Measurements from ENCODE around the gene DAD1. TPM values are rescaled to one million over a fixed set of nuclear protein-coding genes. Genes with fewer than 3 reads are reported as not detected.
"Not testable (repeated sequence)": the region's sequence is repeated elsewhere in the genome, so short reads cannot be mapped to it uniquely, and the experiment has no call there.

Gene DAD1
- total RNA-seq: 100 to 1,000 TPM in 3 of 5 experiments, 10 to 100 TPM in 2; 68.8 to 157 (median 117) TPM
- polyA plus RNA-seq: 100 to 1,000 TPM; 766 to 777 TPM
- total RNA-seq: 29.2 reads per million, percentile 59 among the genes with 10 or more reads in this experiment

DNA sequence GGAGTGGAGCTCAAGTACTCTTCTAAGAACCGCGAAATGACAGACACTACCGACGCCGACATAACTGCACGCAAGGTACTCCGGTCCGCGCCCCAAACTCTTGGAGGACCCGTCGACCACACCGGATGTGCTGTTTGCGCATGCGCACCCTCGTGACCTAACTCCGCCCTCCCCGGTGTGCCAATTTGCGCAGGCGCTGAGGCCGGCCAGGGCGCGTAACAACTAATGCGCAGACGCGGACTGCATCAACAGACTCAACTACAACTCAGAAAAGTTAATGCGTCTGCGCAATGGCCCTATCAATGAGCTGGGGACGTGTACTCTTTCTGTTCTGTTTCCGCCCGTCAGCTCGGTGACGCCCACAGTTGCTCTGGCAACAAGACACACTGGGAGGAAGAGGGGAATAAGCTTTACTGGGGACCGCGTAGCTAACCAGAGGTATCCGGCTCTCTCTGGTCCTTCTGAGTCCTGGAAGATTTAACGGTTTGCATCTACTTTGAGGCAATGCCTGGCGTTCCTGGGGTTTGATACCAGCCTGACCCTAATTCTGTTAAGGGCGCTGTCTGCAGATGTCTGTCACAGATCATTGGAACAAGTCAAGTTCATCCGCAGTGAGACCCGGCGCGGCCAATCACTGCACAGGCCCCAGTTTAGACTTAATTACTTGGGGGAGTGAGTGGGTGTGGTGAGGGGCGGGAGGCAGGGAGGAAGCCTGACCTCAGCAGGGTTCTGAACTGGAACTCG is at the start of gene DAD1:
Gene DAD1, minus strand, starts transcription at position 129 of the 744 bp plus-strand sequence. Its CDS starts 67 bp downstream, at position 62.
- DNase-seq: peak; percentile 100
- CTCF ChIA-PET: interaction anchor here (0.6 to 4.7 kb wide), 15 partner anchors 10 to 740 kb away, joined by 3 to 52 read pairs (median 4); partner anchors contain the start of gene OXA1L
- POLR2A ChIA-PET: interaction anchor here (0.6 to 6.6 kb wide), 21 partner anchors 8 to 728 kb away, joined by 3 to 82 read pairs (median 6); partner anchors contain the start of genes ABHD4, MRPL52, OXA1L and RBM23
- peak; percentile 94 for ATAC-seq
- peaks cover 0 to 8% (median 0%) of the 10 kb centered on the region in 11 donors for H3K9me3 Mint-ChIP-seq
- no peaks in the 10 kb centered on the region for H3K36me3 ChIP-seq (ENCODE audit: control insufficient read depth in 2 of 3, insufficient read depth in 3 of 3, low read length in 3 of 3)
- peaks cover 0 to 19% (median 12%) of the 10 kb centered on the region in 5 donors for H3K36me3 Mint-ChIP-seq
- H3K27me3 ChIP-seq (ENCODE audit: control insufficient read depth in 2 of 2, insufficient read depth in 2 of 2, low read length in 2 of 2): no peaks in the 10 kb centered on the region
- intact Hi-C loops (cut with micrococcal nuclease): loop anchor here (1.0 to 10.0 kb wide), 23 partner anchors 9 to 1504 kb away; partner anchors contain the start of genes LRP10 (in 2 of the 2), MRPL52 (in 2 of the 2), OXA1L (in 2 of the 2) and PPP1R3E (in 2 of the 2)
- H3K4me1 ChIP-seq (ENCODE audit: control insufficient read depth in 2 of 2, insufficient read depth in 2 of 2, low read length in 2 of 2): peaks cover 30 to 38% of the 10 kb centered on the region in 2 donors
- peak within 1 kb of the TSS; percentile 81 for H3K4me3 ChIP-seq (ENCODE audit: low read length)
- H3K27ac Mint-ChIP-seq: peak within 1 kb of the TSS; percentile 90 to 100 (median 99)
- H3K27me3 Mint-ChIP-seq: peaks cover 0 to 17% (median 0%) of the 10 kb centered on the region in 5 donors
- H3K9me3 ChIP-seq (ENCODE audit: control insufficient read depth in 2 of 3, low read length in 3 of 3): no peaks in the 10 kb centered on the region
- peak within 1 kb of the TSS; percentile 96 for H3K27ac ChIP-seq (ENCODE audit: low read depth, low read length)
- peak within 1 kb of the TSS; percentile 83 to 99 (median 96) for H3K4me3 Mint-ChIP-seq
- peaks cover 34 to 62% (median 53%) of the 10 kb centered on the region in 7 donors for H3K4me1 Mint-ChIP-seq

DNA sequence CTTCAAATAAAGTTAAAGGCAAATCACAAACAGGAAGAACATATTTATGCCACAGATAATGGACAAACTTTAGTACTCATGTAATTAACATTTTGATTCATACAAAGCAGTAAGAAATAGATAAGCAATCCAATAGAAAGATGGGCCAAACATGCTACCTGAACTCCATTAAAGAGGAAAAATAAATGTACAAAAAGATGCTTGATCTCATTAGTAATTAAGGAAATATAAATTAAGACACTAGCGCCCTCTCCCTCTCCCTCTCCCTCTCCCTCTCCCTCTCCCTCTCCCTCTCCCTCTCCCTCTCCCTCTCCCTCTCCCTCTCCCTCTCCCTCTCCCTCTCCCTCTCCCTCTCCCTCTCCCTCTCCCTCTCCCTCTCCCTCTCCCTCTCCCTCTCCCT is 47.0 kb upstream of the DAD1 start:
- CTCF ChIA-PET: interaction anchor here (0.9 kb wide), 1 partner anchor 8 kb away, joined by 5 read pairs; the partner anchor contains the start of gene OR6J1
- H3K9me3 ChIP-seq (ENCODE audit: control insufficient read depth in 2 of 3, low read length in 3 of 3); H3K36me3 ChIP-seq (ENCODE audit: control insufficient read depth in 2 of 3, insufficient read depth in 3 of 3, low read length in 3 of 3); H3K36me3 Mint-ChIP-seq; H3K27me3 ChIP-seq (ENCODE audit: control insufficient read depth in 2 of 2, insufficient read depth in 2 of 2, low read length in 2 of 2); intact Hi-C loops (cut with micrococcal nuclease); H3K4me3 ChIP-seq (ENCODE audit: low read length); ATAC-seq; H3K4me1 ChIP-seq (ENCODE audit: control insufficient read depth in 2 of 2, insufficient read depth in 2 of 2, low read length in 2 of 2); DNase-seq; H3K4me3 Mint-ChIP-seq; H3K27ac ChIP-seq (ENCODE audit: low read depth, low read length); H3K27ac Mint-ChIP-seq; H3K4me1 Mint-ChIP-seq: not testable (repeated sequence)
- Mint-ChIP-seq H3K9me3 (peaks cover 0 to 15% (median 6%) of the 10 kb centered on the region in 11 donors), H3K27me3 (peaks cover 0 to 12% (median 8%) of the 10 kb centered on the region in 5 donors)
- POLR2A ChIA-PET: interaction anchor here (0.5 kb wide), 1 partner anchor 33 kb away, joined by 3 read pairs; no protein-coding TSS in a partner anchor

DNA sequence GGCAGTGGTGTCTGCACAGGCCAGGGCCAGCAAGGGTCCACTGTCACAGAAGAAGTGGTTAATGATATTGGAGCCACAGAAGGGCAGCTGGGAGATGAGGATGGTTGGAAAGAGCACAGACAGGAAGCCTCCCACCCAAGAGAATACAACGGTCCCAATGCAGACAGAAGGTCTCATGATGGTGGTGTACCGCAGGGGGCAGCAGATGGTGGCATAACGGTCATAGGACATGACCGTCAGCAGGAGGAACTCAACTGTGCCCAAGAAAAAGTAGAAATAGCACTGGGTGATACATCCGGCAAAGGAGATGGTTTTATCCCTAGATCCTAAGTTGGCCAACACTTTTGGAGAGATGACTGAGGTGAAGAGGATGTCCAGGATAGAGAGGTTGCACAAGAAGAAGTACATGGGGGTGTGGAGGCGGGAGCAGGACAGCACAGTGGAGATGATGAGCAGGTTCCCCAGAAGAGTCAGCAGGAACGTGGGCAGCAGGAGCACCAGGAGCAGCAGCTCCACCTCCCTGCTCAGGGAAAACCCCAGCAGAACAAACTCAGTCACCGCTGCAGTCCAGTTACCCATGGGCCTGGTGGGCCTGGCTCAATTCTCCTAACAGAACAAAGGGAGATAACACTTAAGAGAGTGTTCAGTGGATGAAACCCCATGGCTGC is 45.3 kb upstream of the DAD1 start:
- CTCF ChIA-PET: interaction anchor here (0.9 kb wide), 1 partner anchor 64 kb away, joined by 3 read pairs; no protein-coding TSS in a partner anchor
- Histone ChIP-seq H3K36me3 (ENCODE audit: control insufficient read depth in 2 of 3, insufficient read depth in 3 of 3, low read length in 3 of 3) (no peaks in the 10 kb centered on the region), H3K4me1 (ENCODE audit: control insufficient read depth in 2 of 2, insufficient read depth in 2 of 2, low read length in 2 of 2) (no peaks in the 10 kb centered on the region), H3K27ac (ENCODE audit: low read depth, low read length) (no peak overlapping the region), H3K4me3 (ENCODE audit: low read length) (no peak overlapping the region), H3K27me3 (ENCODE audit: control insufficient read depth in 2 of 2, insufficient read depth in 2 of 2, low read length in 2 of 2) (no peaks in the 10 kb centered on the region), H3K9me3 (ENCODE audit: control insufficient read depth in 2 of 3, low read length in 3 of 3) (no peaks in the 10 kb centered on the region)
- no peaks in the 10 kb centered on the region for H3K4me1 Mint-ChIP-seq
- ATAC-seq (no peak), DNase-seq (no peak)
- intact Hi-C loops (cut with micrococcal nuclease): no loop called here
- H3K4me3 Mint-ChIP-seq: no peak overlapping the region
- POLR2A ChIA-PET: no interaction called here
- H3K27ac Mint-ChIP-seq: peak overlapping the region in 1 of 9 donors; percentile 48
- H3K27me3 Mint-ChIP-seq: peaks cover 0 to 18% (median 8%) of the 10 kb centered on the region in 5 donors
- H3K36me3 Mint-ChIP-seq: peaks cover 0 to 7% (median 1%) of the 10 kb centered on the region in 5 donors
- peaks cover 3 to 24% (median 11%) of the 10 kb centered on the region in 11 donors for H3K9me3 Mint-ChIP-seq

DNA sequence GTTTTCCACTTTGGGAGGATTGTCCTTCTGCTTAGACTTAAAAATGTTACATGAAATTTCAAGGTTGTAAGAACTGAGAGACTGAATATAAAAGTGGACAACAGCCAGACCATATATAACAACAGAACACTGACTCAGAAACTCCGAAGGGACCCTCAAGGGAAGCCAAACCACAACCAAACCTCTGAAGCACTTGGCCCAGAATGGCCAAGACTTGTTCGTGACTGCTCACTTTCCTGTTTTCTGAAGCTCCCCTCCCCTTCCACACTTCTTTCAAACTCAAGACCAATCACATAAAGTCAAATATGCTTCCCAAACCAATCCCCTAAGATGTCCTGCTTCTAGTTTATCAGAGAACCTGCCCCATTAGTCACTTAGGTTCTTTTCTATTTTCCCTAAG is 41.5 kb upstream of the DAD1 start:
- no peaks in the 10 kb centered on the region for H3K4me1 ChIP-seq (ENCODE audit: control insufficient read depth in 2 of 2, insufficient read depth in 2 of 2, low read length in 2 of 2)
- ChIA-PET POLR2A (no interaction called here), CTCF (no interaction called here)
- H3K9me3 ChIP-seq (ENCODE audit: control insufficient read depth in 2 of 3, low read length in 3 of 3): no peaks in the 10 kb centered on the region
- DNase-seq (no peak), ATAC-seq (no peak)
- H3K27me3 Mint-ChIP-seq: peaks cover 0 to 29% (median 12%) of the 10 kb centered on the region in 5 donors
- H3K27ac Mint-ChIP-seq: no peak overlapping the region
- H3K4me3 ChIP-seq (ENCODE audit: low read length): no peak overlapping the region
- no peaks in the 10 kb centered on the region for H3K36me3 ChIP-seq (ENCODE audit: control insufficient read depth in 2 of 3, insufficient read depth in 3 of 3, low read length in 3 of 3)
- H3K4me1 Mint-ChIP-seq: no peaks in the 10 kb centered on the region
- H3K9me3 Mint-ChIP-seq: peaks cover 3 to 22% (median 11%) of the 10 kb centered on the region in 11 donors
- H3K27ac ChIP-seq (ENCODE audit: low read depth, low read length): no peak overlapping the region
- peaks cover 0 to 7% (median 0%) of the 10 kb centered on the region in 5 donors for H3K36me3 Mint-ChIP-seq
- no peak overlapping the region for H3K4me3 Mint-ChIP-seq
- intact Hi-C loops (cut with micrococcal nuclease): no loop called here
- H3K27me3 ChIP-seq (ENCODE audit: control insufficient read depth in 2 of 2, insufficient read depth in 2 of 2, low read length in 2 of 2): no peaks in the 10 kb centered on the region

DNA sequence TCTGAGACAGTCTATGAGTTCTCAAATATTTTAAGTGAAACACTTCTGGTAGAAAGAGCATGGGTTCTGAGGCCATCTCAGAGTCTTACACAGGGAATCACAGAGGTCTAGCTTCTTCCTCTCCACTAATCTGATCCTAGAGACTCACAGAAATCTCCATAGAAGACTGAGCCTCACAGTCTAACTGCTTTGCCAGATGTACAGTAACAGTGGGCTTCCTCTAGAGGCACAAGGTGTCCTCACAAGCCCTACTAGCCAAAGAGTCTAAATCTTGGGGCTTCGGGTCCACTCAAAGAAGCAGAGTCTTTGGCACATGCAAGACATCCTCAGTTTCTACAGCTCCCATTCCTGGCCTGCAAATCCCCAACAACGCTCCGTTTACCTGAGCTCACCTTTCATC is 41.0 kb upstream of the DAD1 start:
- Mint-ChIP-seq H3K9me3 (peaks cover 3 to 22% (median 8%) of the 10 kb centered on the region in 11 donors), H3K27ac (no peak overlapping the region), H3K27me3 (peaks cover 0 to 29% (median 12%) of the 10 kb centered on the region in 5 donors), H3K4me3 (no peak overlapping the region), H3K36me3 (peaks cover 0 to 7% (median 0%) of the 10 kb centered on the region in 5 donors), H3K4me1 (no peaks in the 10 kb centered on the region)
- ChIA-PET POLR2A (no interaction called here), CTCF (no interaction called here)
- H3K27ac ChIP-seq (ENCODE audit: low read depth, low read length): no peak overlapping the region
- no peak for DNase-seq
- no peaks in the 10 kb centered on the region for H3K27me3 ChIP-seq (ENCODE audit: control insufficient read depth in 2 of 2, insufficient read depth in 2 of 2, low read length in 2 of 2)
- H3K9me3 ChIP-seq (ENCODE audit: control insufficient read depth in 2 of 3, low read length in 3 of 3): no peaks in the 10 kb centered on the region
- no peaks in the 10 kb centered on the region for H3K36me3 ChIP-seq (ENCODE audit: control insufficient read depth in 2 of 3, insufficient read depth in 3 of 3, low read length in 3 of 3)
- intact Hi-C loops (cut with micrococcal nuclease): no loop called here
- no peak overlapping the region for H3K4me3 ChIP-seq (ENCODE audit: low read length)
- no peaks in the 10 kb centered on the region for H3K4me1 ChIP-seq (ENCODE audit: control insufficient read depth in 2 of 2, insufficient read depth in 2 of 2, low read length in 2 of 2)
- ATAC-seq: no peak

DNA sequence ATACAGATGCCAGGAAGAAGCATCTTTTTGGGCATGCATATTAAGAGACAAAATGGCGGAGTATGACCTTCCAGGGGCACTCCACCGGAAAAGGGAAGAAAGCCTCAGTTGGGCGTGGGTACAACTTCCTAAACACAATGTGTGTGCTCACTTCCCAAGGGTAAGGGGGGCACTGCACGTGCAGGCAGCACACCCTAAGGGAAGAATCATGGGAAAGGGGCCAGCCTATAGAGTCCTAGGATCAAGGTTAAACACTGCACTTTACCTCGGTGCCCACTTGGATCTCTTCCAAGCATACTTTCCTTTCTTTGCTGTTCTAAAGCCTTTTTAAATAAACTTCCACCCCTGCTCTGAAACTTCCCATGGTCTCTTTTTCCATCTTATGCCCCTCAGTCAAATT is 40.3 kb upstream of the DAD1 start:
- H3K36me3 ChIP-seq (ENCODE audit: control insufficient read depth in 2 of 3, insufficient read depth in 3 of 3, low read length in 3 of 3): no peaks in the 10 kb centered on the region
- CTCF ChIA-PET: no interaction called here
- peaks cover 0 to 29% (median 12%) of the 10 kb centered on the region in 5 donors for H3K27me3 Mint-ChIP-seq

More for the DNA sequence above, 40.3 kb upstream of the DAD1 start:
- H3K27me3 ChIP-seq (ENCODE audit: control insufficient read depth in 2 of 2, insufficient read depth in 2 of 2, low read length in 2 of 2): no peaks in the 10 kb centered on the region
- intact Hi-C loops (cut with micrococcal nuclease): no loop called here
- POLR2A ChIA-PET: no interaction called here
- ATAC-seq (no peak), DNase-seq (no peak)
- Mint-ChIP-seq H3K36me3 (peaks cover 0 to 7% (median 0%) of the 10 kb centered on the region in 5 donors), H3K9me3 (peaks cover 3 to 22% (median 8%) of the 10 kb centered on the region in 11 donors), H3K27ac (no peak overlapping the region), H3K4me3 (no peak overlapping the region), H3K4me1 (no peaks in the 10 kb centered on the region)
- H3K4me1 ChIP-seq (ENCODE audit: control insufficient read depth in 2 of 2, insufficient read depth in 2 of 2, low read length in 2 of 2): no peaks in the 10 kb centered on the region
- no peak overlapping the region for H3K4me3 ChIP-seq (ENCODE audit: low read length)
- H3K9me3 ChIP-seq (ENCODE audit: control insufficient read depth in 2 of 3, low read length in 3 of 3): no peaks in the 10 kb centered on the region
- H3K27ac ChIP-seq (ENCODE audit: low read depth, low read length): no peak overlapping the region
